ENCODE measurements around the gene YIPF4.

The YIPF4 gene

GRCh38 chr2:32310577-32310976, 32.9 kb downstream of the YIPF4 start:
- TF ChIP-seq FOXM1 (IDR thresholded peaks at IDR 0.05; ENCODE audit: borderline replicate concordance, low read depth) = no peak
- TF ChIP-seq EGR1 (IDR thresholded peaks at IDR 0.05) = no peak
- no peak for TF ChIP-seq RAD21 (IDR thresholded peaks at IDR 0.05; ENCODE audit: low read depth)
- TF ChIP-seq ZBTB7A (IDR thresholded peaks at IDR 0.05; ENCODE audit: low read depth) = no peak
- TF ChIP-seq CEBPB (IDR thresholded peaks at IDR 0.05) = no peak
- no peak for TF ChIP-seq YY1 (IDR thresholded peaks at IDR 0.05; ENCODE audit: low read depth)
- no peak for TF ChIP-seq EP300 (IDR thresholded peaks at IDR 0.05; ENCODE audit: borderline replicate concordance)
- TF ChIP-seq, protein P1, sequence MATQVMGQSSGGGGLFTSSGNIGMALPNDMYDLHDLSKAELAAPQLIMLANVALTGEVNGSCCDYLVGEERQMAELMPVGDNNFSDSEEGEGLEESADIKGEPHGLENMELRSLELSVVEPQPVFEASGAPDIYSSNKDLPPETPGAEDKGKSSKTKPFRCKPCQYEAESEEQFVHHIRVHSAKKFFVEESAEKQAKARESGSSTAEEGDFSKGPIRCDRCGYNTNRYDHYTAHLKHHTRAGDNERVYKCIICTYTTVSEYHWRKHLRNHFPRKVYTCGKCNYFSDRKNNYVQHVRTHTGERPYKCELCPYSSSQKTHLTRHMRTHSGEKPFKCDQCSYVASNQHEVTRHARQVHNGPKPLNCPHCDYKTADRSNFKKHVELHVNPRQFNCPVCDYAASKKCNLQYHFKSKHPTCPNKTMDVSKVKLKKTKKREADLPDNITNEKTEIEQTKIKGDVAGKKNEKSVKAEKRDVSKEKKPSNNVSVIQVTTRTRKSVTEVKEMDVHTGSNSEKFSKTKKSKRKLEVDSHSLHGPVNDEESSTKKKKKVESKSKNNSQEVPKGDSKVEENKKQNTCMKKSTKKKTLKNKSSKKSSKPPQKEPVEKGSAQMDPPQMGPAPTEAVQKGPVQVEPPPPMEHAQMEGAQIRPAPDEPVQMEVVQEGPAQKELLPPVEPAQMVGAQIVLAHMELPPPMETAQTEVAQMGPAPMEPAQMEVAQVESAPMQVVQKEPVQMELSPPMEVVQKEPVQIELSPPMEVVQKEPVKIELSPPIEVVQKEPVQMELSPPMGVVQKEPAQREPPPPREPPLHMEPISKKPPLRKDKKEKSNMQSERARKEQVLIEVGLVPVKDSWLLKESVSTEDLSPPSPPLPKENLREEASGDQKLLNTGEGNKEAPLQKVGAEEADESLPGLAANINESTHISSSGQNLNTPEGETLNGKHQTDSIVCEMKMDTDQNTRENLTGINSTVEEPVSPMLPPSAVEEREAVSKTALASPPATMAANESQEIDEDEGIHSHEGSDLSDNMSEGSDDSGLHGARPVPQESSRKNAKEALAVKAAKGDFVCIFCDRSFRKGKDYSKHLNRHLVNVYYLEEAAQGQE (IDR thresholded peaks at IDR 0.05; ENCODE audit: low read depth) = no peak

DNA sequence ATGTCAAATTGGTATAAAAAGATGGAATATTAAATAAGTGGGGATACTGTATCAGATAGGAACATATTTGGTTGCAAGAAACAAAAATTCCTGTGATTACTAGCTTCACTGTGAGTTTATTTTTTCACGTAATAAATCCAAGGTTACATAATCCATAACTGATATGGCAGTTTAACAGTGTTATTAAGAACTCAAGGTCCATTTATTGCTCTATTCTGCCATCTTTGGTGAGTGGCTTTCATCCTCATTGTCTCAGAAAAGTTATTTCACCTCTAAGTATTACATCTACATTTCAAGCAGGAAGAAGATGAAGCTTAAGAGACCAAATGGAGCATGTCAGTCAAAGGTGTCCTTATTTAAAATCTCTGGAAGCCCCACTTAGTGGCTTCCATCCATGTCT, 37.2 kb downstream of the YIPF4 start:
- TF ChIP-seq, protein P1 (IDR thresholded peaks at IDR 0.05; ENCODE audit: low read depth) = no peak
- TF ChIP-seq CEBPB (IDR thresholded peaks at IDR 0.05) (no peak), MAX (IDR thresholded peaks at IDR 0.05) (no peak), ZBTB7A (IDR thresholded peaks at IDR 0.05; ENCODE audit: low read depth) (no peak), USF1 (IDR thresholded peaks at IDR 0.05) (no peak), YY1 (IDR thresholded peaks at IDR 0.05; ENCODE audit: low read depth) (no peak), TAF1 (IDR thresholded peaks at IDR 0.05; ENCODE audit: low read depth) (no peak), NFIC (IDR thresholded peaks at IDR 0.05) (no peak), FOXM1 (IDR thresholded peaks at IDR 0.05; ENCODE audit: borderline replicate concordance, low read depth) (no peak)

- TF ChIP-seq NFIC (IDR thresholded peaks at IDR 0.05) (no peak), CREB1 (IDR thresholded peaks at IDR 0.05; ENCODE audit: low read depth) (no peak), TEAD4 (IDR thresholded peaks at IDR 0.05) (no peak), EP300 (IDR thresholded peaks at IDR 0.05; ENCODE audit: borderline replicate concordance) (no peak), YY1 (IDR thresholded peaks at IDR 0.05; ENCODE audit: low read depth) (no peak), USF1 (IDR thresholded peaks at IDR 0.05) (no peak), RAD21 (IDR thresholded peaks at IDR 0.05; ENCODE audit: low read depth) (no peak)
- TF ChIP-seq, protein P1 (IDR thresholded peaks at IDR 0.05; ENCODE audit: low read depth) = no peak
These were observed 52.4 kb downstream of the YIPF4 start for GRCh38 chr2:32330136-32330535.

DNA sequence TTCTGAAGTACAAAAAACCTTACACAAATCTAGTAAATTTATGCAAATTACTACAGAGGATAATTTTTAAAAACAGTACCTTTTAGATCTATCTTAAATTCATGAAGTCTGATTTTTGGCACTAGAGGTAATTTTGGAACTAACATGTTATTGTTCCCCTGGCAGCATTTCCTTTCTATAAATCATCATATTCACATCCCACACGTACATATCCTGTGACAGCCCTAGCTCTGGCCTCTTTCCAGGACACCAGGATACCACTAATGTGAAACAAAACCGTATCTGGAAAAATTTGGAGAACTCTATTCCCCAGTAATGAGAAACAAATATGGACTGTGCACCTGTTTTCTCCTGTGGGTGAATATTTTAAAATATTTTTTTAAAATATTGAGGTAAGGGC, 65.1 kb downstream of the YIPF4 start:
- no peak for TF ChIP-seq MAX (IDR thresholded peaks at IDR 0.05)
- TF ChIP-seq YY1 (IDR thresholded peaks at IDR 0.05; ENCODE audit: low read depth) = no peak

DNA sequence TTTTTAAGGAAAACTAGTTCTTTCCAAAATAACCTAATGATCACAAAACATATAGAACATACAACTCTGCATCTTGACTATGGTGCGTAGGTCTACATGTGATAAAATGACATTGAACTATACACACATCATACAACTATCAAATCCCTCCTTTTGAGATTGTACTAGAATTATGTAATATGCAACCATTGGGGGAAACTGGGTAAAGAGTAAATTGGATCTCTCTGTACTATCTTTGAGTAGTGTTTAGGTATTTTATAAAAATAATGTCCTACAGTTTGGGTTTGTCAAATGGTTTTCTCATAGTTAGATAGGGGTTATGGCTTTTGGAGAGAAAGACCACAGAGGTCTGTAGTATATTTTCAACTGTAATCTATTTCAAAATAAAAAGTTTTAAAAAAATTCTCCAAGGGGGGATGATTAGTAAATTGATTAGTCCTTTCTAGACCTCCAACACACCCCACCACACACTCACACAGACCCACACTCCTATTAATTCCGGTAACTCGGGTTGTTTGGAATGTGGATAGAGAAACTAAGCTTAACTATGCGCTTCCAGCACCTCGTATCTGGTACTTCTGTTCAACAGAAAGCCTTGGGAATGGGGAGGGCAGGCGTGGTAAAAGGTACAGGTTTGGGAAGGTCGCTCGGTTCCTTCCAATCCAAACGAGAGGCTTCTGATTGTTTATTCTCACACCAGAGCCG, 78.4 kb downstream of the YIPF4 start:
- TF ChIP-seq, protein P1 (IDR thresholded peaks at IDR 0.05; ENCODE audit: low read depth) = no peak
- TF ChIP-seq NFIC (IDR thresholded peaks at IDR 0.05) = no peak
- TF ChIP-seq TEAD4 (IDR thresholded peaks at IDR 0.05) = no peak
- TF ChIP-seq RAD21 (IDR thresholded peaks at IDR 0.05; ENCODE audit: low read depth) = no peak
- no peak for TF ChIP-seq ZBTB7A (IDR thresholded peaks at IDR 0.05; ENCODE audit: low read depth)
- TF ChIP-seq TCF12 (IDR thresholded peaks at IDR 0.05; ENCODE audit: low read depth) = no peak
- no peak for TF ChIP-seq FOXM1 (IDR thresholded peaks at IDR 0.05; ENCODE audit: borderline replicate concordance, low read depth)
- TF ChIP-seq EP300 (IDR thresholded peaks at IDR 0.05; ENCODE audit: borderline replicate concordance) = no peak
- no peak for TF ChIP-seq YY1 (IDR thresholded peaks at IDR 0.05; ENCODE audit: low read depth)
- no peak for TF ChIP-seq TAF1 (IDR thresholded peaks at IDR 0.05; ENCODE audit: low read depth)
- no peak for TF ChIP-seq MAX (IDR thresholded peaks at IDR 0.05)
- no peak for TF ChIP-seq CEBPB (IDR thresholded peaks at IDR 0.05)
- TF ChIP-seq USF1 (IDR thresholded peaks at IDR 0.05) = no peak
- no peak for TF ChIP-seq CREB1 (IDR thresholded peaks at IDR 0.05; ENCODE audit: low read depth)
- TF ChIP-seq EGR1 (IDR thresholded peaks at IDR 0.05) = no peak
